Measurements from ENCODE around the gene FOCAD.

Gene FOCAD

DNA sequence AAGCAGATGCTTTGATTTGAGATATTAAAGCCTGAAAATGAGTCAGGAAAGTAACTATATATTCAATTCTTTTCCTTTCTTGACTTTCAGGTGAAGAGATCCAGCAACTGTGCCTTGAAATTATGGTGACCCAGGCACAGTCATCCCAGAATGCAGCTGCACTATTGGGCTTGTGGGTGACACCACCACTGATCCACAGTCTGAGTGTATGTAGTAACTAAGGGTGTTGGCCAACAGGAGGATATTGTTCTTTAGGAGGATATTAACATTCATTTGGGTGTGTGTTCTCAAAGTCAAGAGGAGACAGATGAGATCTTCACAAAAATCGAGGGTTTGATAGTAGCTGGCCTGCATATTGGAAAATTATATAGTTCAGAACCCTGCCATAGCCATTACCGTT, 294.2 kb downstream of the FOCAD start:
- DNase-seq: no peak
- no peak overlapping the region for H3K4me3 ChIP-seq (ENCODE audit: insufficient read depth, low read depth, low read length, poor library complexity, severe bottlenecking)
- peaks cover 4% of the 10 kb centered on the region for H3K36me3 ChIP-seq (ENCODE audit: control insufficient read depth, insufficient read depth, low read length)
- H3K9me3 ChIP-seq (ENCODE audit: control insufficient read depth, low read length): no peaks in the 10 kb centered on the region
- H3K27me3 ChIP-seq (replicated peaks; ENCODE audit: control insufficient read depth, insufficient read depth, low read length, poor library complexity, severe bottlenecking): no peaks in the 10 kb centered on the region
- H3K4me1 ChIP-seq (ENCODE audit: control insufficient read depth, insufficient read depth, low read length, poor library complexity, severe bottlenecking): no peaks in the 10 kb centered on the region
- H3K27ac ChIP-seq (ENCODE audit: insufficient read depth, low read length, poor library complexity, severe bottlenecking): no peak overlapping the region

DNA sequence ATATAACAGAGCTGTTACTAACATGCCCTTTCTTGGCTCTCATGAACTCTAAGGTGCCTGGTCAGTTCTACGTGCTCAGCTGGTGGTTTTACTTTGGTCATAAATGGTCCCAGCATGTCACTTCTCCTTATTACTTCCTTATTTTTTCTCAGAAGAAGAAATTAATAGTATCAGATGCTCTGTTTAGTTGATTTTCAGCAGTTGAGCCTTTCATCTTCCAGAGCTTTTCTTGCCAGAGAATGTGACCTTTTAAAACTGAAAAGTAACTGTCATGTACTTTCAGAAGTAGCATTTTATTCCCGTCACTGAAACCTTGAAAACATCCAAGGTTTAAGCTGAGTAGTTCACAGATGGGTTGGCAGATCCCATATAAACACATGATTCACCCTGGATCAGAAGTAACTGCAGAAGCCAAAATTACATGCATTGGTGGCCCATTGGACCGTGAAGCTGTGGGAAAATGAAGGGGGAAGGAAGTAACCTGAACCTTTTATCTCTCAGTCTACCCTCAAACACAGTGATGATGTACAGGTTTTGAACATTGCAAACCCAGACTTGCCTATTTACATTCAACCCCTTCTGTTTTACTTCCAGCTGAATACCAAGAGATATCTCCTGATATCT, 296.9 kb downstream of the FOCAD start:
- Histone ChIP-seq H3K9me3 (ENCODE audit: control insufficient read depth, low read length) (no peaks in the 10 kb centered on the region), H3K4me1 (ENCODE audit: control insufficient read depth, insufficient read depth, low read length, poor library complexity, severe bottlenecking) (no peaks in the 10 kb centered on the region), H3K36me3 (ENCODE audit: control insufficient read depth, insufficient read depth, low read length) (peaks cover 4% of the 10 kb centered on the region), H3K4me3 (ENCODE audit: insufficient read depth, low read depth, low read length, poor library complexity, severe bottlenecking) (no peak overlapping the region), H3K27me3 (replicated peaks; ENCODE audit: control insufficient read depth, insufficient read depth, low read length, poor library complexity, severe bottlenecking) (no peaks in the 10 kb centered on the region), H3K27ac (ENCODE audit: insufficient read depth, low read length, poor library complexity, severe bottlenecking) (no peak overlapping the region)
- DNase-seq: no peak

DNA sequence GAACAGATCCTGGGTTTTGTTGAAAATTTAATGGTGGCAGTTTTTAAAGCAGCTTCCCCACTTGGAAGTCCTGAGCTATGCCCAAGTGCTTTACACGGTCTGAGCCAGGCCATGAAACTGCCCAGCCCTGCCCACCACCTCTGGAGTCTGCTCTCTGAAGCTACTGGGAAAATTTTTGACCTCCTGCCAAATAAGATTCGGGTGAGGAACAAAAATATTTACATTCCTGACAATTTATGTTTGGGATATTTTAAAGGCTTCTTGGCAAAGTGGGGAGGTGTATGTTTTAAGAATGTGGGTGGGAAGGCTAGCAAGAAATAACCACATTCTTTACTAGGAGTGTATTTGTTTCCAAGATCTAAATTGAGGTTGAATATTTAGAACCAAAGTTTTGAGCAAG, 297.4 kb downstream of the FOCAD start:
- Histone ChIP-seq H3K27me3 (replicated peaks; ENCODE audit: control insufficient read depth, insufficient read depth, low read length, poor library complexity, severe bottlenecking) (no peaks in the 10 kb centered on the region), H3K36me3 (ENCODE audit: control insufficient read depth, insufficient read depth, low read length) (peaks cover 4% of the 10 kb centered on the region), H3K27ac (ENCODE audit: insufficient read depth, low read length, poor library complexity, severe bottlenecking) (no peak overlapping the region), H3K4me3 (ENCODE audit: insufficient read depth, low read depth, low read length, poor library complexity, severe bottlenecking) (no peak overlapping the region), H3K4me1 (ENCODE audit: control insufficient read depth, insufficient read depth, low read length, poor library complexity, severe bottlenecking) (no peaks in the 10 kb centered on the region), H3K9me3 (ENCODE audit: control insufficient read depth, low read length) (no peaks in the 10 kb centered on the region)
- DNase-seq: no peak

DNA sequence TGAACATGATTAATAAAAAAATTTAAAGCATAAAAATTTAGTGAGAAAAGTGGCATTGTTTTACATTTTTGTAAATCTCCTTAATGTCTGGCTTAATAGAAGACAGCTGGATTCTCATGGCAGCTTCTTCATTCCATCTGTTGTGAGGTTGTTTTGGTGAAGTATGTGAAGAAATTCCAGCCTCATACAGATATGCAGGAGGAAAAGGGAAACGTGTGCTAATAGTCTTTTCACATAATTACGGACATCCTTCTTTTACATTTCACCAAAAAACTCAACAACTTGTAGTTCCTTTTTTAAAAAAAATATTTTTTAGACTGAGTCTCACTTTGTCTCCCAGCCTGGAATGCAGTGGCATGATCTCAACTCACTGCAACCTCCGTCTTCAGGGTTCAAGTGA, 300.4 kb downstream of the FOCAD start:
- DNase-seq: no peak
- Histone ChIP-seq H3K36me3 (ENCODE audit: control insufficient read depth, insufficient read depth, low read length) (peaks cover 4% of the 10 kb centered on the region), H3K4me1 (ENCODE audit: control insufficient read depth, insufficient read depth, low read length, poor library complexity, severe bottlenecking) (no peaks in the 10 kb centered on the region)

DNA sequence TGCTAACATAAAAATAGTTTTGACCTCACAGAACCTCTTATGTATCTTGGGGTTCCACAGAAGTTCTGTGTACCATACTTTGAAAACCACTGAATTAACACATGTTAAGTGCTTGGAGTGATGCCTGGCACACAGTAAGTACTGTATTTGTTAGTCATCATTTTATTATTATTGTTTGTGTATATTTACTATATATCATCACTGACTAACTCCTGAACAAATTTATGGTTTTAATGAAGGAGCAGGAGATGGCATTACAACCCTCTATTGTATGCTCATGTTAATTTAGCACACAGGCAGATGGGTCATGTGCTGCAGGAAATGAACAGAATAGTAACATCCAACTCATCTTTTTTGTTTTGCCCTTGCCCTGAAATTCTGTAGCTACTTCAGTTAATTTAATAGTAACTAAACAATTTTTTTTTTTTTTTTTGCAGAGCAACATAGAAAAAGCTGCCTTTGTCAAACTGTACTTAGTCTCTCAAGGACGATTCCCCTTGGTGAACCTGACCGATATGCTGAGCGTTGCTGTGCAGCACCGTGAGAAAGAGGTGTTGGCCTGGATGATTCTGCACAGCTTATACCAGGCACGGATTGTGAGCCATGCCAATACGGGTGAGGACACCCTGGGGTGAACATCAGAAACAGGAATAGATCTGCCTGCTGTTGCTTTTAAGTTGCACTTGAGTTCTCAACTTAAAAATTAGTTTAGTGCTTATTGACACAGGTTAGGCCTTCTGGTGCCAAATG, 302.0 kb downstream of the FOCAD start:
- Histone ChIP-seq H3K9me3 (ENCODE audit: control insufficient read depth, low read length) (no peaks in the 10 kb centered on the region), H3K27ac (ENCODE audit: insufficient read depth, low read length, poor library complexity, severe bottlenecking) (no peak overlapping the region), H3K36me3 (ENCODE audit: control insufficient read depth, insufficient read depth, low read length) (peaks cover 10% of the 10 kb centered on the region), H3K4me3 (ENCODE audit: insufficient read depth, low read depth, low read length, poor library complexity, severe bottlenecking) (no peak overlapping the region), H3K4me1 (ENCODE audit: control insufficient read depth, insufficient read depth, low read length, poor library complexity, severe bottlenecking) (no peaks in the 10 kb centered on the region), H3K27me3 (replicated peaks; ENCODE audit: control insufficient read depth, insufficient read depth, low read length, poor library complexity, severe bottlenecking) (no peaks in the 10 kb centered on the region)
- no peak for DNase-seq

More for the DNA sequence above, 300.4 kb downstream of the FOCAD start:
- Histone ChIP-seq H3K27ac (ENCODE audit: insufficient read depth, low read length, poor library complexity, severe bottlenecking) (no peak overlapping the region), H3K9me3 (ENCODE audit: control insufficient read depth, low read length) (no peaks in the 10 kb centered on the region), H3K4me3 (ENCODE audit: insufficient read depth, low read depth, low read length, poor library complexity, severe bottlenecking) (no peak overlapping the region), H3K27me3 (replicated peaks; ENCODE audit: control insufficient read depth, insufficient read depth, low read length, poor library complexity, severe bottlenecking) (no peaks in the 10 kb centered on the region)

DNA sequence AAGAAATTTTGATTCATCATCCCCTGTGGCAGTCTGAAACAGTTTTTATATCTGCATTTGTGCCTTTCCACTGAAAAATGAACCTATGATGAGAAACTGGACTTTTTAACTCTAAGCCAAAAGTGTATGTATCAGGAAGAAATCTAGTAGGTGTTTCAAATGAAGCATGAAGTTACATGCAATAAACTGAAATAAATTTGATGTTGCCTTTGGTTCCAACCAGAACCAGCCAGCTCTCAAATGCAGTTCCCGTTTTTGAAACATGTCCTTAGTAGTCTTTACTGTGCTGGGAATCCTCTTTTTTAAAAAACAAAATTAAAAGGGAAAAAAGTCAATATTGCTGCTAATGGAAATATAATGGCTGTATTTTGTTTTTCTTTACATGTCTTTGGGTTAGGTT, 303.5 kb downstream of the FOCAD start:
- no peak for DNase-seq
- H3K4me1 ChIP-seq (ENCODE audit: control insufficient read depth, insufficient read depth, low read length, poor library complexity, severe bottlenecking): no peaks in the 10 kb centered on the region
- H3K36me3 ChIP-seq (ENCODE audit: control insufficient read depth, insufficient read depth, low read length): peaks cover 6% of the 10 kb centered on the region
- H3K27me3 ChIP-seq (replicated peaks; ENCODE audit: control insufficient read depth, insufficient read depth, low read length, poor library complexity, severe bottlenecking): no peaks in the 10 kb centered on the region
- H3K27ac ChIP-seq (ENCODE audit: insufficient read depth, low read length, poor library complexity, severe bottlenecking): no peak overlapping the region
- H3K9me3 ChIP-seq (ENCODE audit: control insufficient read depth, low read length): no peaks in the 10 kb centered on the region
- no peak overlapping the region for H3K4me3 ChIP-seq (ENCODE audit: insufficient read depth, low read depth, low read length, poor library complexity, severe bottlenecking)

DNA sequence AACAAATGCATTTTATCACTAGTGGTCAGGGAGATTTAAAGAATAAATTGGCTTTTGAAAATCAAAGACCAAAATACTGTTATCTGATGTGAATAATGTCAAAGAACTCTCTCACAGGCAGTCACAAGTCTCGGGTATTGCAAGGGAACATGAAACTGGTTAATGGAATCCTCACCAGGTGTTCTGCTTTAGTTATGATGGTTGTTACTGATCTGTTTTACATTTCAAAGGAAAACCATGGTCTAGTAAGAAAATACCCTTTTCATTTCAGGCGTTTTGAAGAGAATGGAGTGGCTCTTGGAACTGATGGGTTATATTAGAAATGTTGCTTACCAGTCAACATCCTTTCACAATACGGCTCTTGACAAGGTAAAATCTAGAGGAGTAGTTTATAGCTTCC, 304.0 kb downstream of the FOCAD start:
- Histone ChIP-seq H3K9me3 (ENCODE audit: control insufficient read depth, low read length) (no peaks in the 10 kb centered on the region), H3K36me3 (ENCODE audit: control insufficient read depth, insufficient read depth, low read length) (peaks cover 6% of the 10 kb centered on the region), H3K4me3 (ENCODE audit: insufficient read depth, low read depth, low read length, poor library complexity, severe bottlenecking) (no peak overlapping the region), H3K27ac (ENCODE audit: insufficient read depth, low read length, poor library complexity, severe bottlenecking) (no peak overlapping the region), H3K4me1 (ENCODE audit: control insufficient read depth, insufficient read depth, low read length, poor library complexity, severe bottlenecking) (no peaks in the 10 kb centered on the region), H3K27me3 (replicated peaks; ENCODE audit: control insufficient read depth, insufficient read depth, low read length, poor library complexity, severe bottlenecking) (no peaks in the 10 kb centered on the region)
- DNase-seq: no peak

DNA sequence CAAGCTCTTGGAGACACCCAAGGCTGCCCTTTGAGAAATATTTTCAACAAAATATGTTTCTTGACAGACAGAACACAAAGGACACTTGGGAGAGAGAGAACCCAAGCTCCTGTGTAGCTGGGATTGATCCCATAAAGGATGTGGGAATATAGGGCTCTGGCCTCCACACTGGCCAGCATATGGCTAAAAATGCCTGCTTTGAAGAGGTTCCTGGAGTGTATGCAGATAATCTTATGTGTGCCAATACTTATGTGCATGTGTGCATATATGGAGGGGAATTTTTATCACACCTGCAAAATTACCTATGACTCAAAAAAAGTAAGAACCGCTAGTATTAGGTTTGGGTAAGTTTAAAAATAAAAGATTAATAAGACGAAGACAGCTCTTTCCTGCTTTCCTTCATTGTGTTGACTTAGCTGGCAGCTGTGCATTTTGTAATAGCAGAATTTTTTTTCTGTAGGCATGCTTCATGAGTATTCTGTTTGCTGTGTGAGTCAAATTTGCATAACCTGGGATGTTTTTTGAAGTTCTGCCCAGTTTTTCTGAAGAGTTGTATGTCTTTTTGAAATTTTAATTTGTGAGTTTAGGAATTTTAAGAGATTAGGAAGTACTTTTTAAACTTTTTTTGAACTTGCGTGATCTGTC, 304.7 kb downstream of the FOCAD start:
- H3K9me3 ChIP-seq (ENCODE audit: control insufficient read depth, low read length): no peaks in the 10 kb centered on the region
- peaks cover 6% of the 10 kb centered on the region for H3K36me3 ChIP-seq (ENCODE audit: control insufficient read depth, insufficient read depth, low read length)
- H3K4me1 ChIP-seq (ENCODE audit: control insufficient read depth, insufficient read depth, low read length, poor library complexity, severe bottlenecking): no peaks in the 10 kb centered on the region
- H3K4me3 ChIP-seq (ENCODE audit: insufficient read depth, low read depth, low read length, poor library complexity, severe bottlenecking): no peak overlapping the region
- H3K27ac ChIP-seq (ENCODE audit: insufficient read depth, low read length, poor library complexity, severe bottlenecking): no peak overlapping the region
- DNase-seq: no peak
- no peaks in the 10 kb centered on the region for H3K27me3 ChIP-seq (replicated peaks; ENCODE audit: control insufficient read depth, insufficient read depth, low read length, poor library complexity, severe bottlenecking)

DNA sequence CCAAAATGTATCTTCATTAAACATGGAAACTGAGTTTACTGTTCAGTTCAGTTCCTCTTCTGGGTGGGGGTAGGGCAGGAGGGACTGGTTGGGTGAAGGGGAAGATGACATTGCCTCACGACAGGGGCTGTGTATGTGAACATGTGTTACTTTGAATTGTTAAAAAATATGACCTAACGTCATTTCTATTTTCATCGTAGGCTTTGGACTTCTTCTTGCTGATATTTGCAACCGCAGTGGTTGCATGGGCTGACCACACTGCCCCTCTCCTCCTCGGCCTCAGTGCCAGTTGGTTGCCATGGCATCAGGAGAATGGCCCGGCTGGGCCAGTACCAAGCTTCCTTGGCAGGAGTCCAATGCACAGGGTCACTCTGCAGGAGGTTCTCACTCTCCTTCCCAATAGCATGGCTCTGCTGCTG, 305.9 kb downstream of the FOCAD start:
- no peak overlapping the region for H3K27ac ChIP-seq (ENCODE audit: insufficient read depth, low read length, poor library complexity, severe bottlenecking)
- no peaks in the 10 kb centered on the region for H3K27me3 ChIP-seq (replicated peaks; ENCODE audit: control insufficient read depth, insufficient read depth, low read length, poor library complexity, severe bottlenecking)
- no peaks in the 10 kb centered on the region for H3K4me1 ChIP-seq (ENCODE audit: control insufficient read depth, insufficient read depth, low read length, poor library complexity, severe bottlenecking)
- no peaks in the 10 kb centered on the region for H3K9me3 ChIP-seq (ENCODE audit: control insufficient read depth, low read length)
- H3K4me3 ChIP-seq (ENCODE audit: insufficient read depth, low read depth, low read length, poor library complexity, severe bottlenecking): no peak overlapping the region
- H3K36me3 ChIP-seq (ENCODE audit: control insufficient read depth, insufficient read depth, low read length): peaks cover 9% of the 10 kb centered on the region
- DNase-seq: no peak

DNA sequence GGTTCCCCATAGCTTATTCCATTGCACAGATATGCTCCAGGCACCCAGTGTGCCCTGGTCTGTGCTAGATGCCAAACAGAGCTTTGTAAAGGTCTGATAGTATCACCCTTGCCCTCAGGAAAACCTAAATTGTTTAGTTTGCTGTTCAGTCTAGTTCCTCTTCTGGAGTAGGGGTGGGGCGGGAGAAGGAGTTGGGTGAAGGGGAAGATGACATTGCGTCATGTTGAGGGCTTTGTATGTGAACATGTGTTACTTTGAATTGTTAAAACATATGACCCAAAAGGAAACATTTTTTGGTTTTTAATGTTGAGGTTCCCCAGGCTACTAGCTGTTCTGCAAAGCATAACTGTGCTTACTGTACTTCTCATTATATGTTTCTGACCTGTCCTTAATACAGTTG, 306.8 kb downstream of the FOCAD start:
- DNase-seq: no peak
- Histone ChIP-seq H3K4me1 (ENCODE audit: control insufficient read depth, insufficient read depth, low read length, poor library complexity, severe bottlenecking) (no peaks in the 10 kb centered on the region), H3K4me3 (ENCODE audit: insufficient read depth, low read depth, low read length, poor library complexity, severe bottlenecking) (no peak overlapping the region), H3K9me3 (ENCODE audit: control insufficient read depth, low read length) (no peaks in the 10 kb centered on the region), H3K36me3 (ENCODE audit: control insufficient read depth, insufficient read depth, low read length) (peaks cover 9% of the 10 kb centered on the region), H3K27me3 (replicated peaks; ENCODE audit: control insufficient read depth, insufficient read depth, low read length, poor library complexity, severe bottlenecking) (no peaks in the 10 kb centered on the region), H3K27ac (ENCODE audit: insufficient read depth, low read length, poor library complexity, severe bottlenecking) (no peak overlapping the region)

Data from effector memory CD4-positive, alpha-beta T cell (primary cell).